Activated T-cell treated with anti-CD3 and anti-CD28 coated beads for 4 hours (primary cell): ENCODE results near the gene CBX6.
"Not testable (repeated sequence)": the region's sequence is repeated elsewhere in the genome, so short reads cannot be mapped to it uniquely, and the experiment has no call there.

Source experiments
- DNase-seq: peaks from one replicate; pipeline ENCODE4 v3.0.0-alpha.2; 2020

Gene CBX6

GRCh38 chr22:38872172-38872830, at the start of gene CBX6:
TSS of gene CBX6 (minus strand) at chr22:38872216. CDS start at chr22:38872190, 26 bp downstream.
- DNase-seq, result peak; percentile 93

- no peak for DNase-seq
These were observed 49.8 kb upstream of the CBX6 start for GRCh38 chr22:38921806-38922205.

DNA sequence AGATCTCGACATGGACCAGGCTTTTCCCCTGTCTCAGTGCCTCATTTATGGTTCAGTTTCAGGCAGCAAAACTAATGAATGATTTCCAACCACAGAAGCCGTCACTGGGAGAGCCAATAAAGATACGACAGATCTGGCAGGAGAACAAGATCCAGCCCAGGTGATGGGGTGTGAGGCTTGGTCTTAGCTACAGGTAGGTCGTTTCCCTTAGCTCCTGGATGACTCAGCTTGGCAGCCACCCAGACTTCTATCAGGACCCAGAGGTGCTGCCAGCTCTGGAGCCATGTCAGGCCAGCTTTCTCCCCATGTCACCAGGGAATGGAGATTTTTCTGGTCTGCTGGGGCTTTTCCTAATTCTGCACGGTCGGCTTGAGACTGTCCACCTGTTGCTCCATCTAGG, 49.1 kb upstream of the CBX6 start:
- no peak for DNase-seq

DNA sequence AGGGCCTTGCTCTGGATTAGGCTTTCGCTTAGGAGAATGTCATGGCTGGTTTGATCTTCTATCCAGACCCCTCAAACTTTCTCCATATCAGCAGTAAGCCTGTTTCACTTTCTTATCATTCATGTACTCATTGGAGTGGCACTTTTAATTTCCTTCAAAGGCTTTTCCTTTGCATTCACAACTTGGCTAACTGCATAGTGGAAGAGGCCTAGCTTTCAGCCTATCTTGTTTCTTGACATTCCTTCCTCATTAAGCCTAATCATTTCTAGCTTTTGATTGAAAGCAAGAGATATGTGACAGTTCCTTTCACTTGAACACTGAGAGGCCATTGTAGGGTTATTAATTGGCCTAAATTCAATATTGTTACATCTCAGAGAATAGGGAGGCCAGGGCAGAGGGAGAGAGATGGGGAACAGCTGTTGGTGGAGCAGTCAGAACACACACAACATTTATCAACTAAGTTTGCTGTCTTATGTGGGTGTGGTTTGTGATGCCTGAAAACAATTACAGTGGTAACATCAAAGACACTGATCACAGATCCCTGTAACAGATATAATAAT, 47.7 kb upstream of the CBX6 start:
- DNase-seq, result no peak

DNA sequence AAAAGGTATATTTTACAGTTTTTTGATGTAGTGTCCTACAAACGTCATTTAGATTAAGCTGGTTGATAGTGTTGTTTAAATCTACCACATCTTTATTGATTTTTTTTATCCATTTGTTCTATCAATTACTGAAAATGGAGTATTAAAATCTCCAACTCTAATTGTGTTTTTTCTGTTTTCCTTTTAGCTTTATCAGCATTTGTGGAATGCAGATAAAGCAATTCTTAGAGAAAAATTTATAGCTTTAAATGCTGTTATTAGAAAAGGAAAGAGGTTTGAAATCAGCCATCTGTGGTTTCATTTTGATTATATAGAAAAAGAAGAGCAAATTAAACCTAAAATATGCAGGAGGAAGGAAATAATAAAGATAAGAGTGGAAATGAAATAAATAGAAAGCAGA, 39.4 kb upstream of the CBX6 start:
- DNase-seq, result no peak

DNA sequence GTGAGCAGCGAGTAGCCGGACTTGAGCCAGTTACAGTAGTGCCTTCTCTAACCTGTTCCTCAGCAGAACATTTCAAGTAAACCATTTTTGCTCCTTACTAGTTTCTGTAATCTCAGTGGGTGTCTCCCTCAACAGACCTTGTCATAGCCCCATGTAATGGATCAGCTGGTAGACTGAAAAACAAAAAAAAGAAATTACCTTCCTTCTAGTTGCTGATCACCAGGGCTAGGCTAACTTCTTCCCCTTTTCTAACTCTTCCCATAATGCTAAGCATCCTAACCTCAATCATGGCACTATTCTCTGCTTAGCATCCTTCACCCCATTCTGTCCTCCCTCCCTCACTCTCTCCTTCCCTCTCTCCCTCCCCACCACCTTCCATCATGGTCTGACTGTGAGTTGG, 35.8 kb upstream of the CBX6 start:
- DNase-seq, result no peak

DNA sequence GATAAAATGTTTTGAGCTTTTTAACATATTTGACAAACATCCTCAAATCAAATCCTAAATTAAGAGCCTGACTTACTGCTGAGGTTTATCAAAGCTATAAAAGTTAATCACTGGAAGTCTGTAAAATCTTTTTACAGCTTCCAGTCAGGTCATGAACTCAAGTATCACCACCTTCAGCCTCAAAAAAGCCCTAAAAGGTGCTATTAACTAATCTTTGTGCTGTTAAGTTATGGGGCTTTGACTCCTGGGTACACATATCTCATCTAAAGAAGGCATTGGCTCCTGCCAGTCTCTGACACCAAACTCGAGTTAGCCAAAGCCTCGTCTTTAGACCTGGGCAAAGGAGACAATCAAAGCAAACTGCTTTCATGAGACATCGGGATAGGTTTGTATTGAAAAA, 34.0 kb upstream of the CBX6 start:
- no peak for DNase-seq

DNA sequence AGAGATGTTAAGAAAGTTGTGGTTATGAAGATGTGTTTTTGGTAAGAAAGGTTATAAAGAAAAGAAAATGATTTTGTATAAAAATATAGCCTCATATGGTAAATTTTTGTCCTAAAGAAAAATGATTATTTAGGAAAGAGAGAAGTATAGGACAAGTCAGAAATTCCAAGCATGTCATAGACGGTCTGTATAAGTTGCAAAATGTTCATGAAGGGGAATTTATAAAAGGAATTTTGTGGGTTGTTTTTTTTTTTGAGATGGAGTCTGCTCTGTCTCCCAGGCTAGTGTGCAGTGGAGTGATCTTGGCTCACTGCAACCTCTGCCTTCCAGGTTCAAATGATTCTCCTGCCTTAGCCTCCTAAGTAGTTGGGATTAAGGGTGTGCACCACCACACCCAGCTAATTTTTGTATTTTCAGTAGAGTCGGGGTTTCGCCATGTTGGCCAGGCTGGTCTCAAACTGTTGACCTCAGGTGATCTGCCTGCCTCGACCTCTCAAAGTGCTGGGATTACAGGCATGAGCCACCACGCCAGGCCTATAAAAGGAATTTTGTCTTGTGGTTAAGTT, 32.1 kb upstream of the CBX6 start:
- DNase-seq, result not testable (repeated sequence)

DNA sequence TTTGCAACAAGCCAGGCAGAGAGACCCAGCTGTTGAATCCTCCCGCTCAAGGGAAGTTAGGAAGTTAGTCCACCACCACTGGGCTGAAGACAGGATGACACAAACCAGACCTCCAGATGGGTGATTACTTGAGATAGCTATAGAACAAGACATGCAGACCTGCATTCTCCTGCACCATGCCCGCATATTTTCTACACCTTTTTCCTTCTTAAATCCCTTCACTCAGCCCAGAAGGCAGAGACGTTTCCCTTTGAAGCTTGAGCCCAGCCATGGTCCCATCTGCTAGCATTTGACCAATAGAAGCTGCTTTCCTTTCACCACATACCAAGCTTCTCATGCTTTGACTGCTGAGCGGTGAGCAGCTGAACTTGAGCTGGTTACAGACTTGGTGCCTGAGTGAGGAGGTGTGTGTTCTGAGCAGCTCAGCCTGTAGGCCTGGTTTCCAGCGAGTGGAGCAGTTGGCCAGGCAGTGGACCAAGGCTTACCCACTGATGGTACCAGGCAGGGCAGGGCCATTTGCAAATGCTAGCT, 29.2 kb upstream of the CBX6 start:
- no peak for DNase-seq

DNA sequence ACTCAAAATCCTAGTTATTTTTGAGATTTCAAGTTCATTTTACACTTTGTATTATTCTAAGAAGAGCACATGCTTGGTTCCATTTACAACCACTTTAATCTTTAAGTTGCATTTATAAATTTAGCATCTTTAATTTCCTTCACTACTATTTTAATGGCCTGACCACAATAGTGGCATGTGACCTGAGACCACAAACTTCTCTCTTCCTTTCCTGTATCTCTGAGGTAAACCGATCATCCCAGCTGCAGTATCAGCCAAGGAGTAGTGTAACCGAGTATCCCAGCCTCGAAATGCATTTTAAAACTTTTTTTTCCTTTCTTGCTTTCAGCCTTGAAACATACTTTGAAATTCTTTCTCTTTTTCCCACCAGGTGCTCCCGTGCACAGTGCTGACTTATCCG, 28.7 kb upstream of the CBX6 start:
- DNase-seq, result no peak

GRCh38 chr22:38891256-38891655, 19.2 kb upstream of the CBX6 start:
- DNase-seq, result no peak

DNA sequence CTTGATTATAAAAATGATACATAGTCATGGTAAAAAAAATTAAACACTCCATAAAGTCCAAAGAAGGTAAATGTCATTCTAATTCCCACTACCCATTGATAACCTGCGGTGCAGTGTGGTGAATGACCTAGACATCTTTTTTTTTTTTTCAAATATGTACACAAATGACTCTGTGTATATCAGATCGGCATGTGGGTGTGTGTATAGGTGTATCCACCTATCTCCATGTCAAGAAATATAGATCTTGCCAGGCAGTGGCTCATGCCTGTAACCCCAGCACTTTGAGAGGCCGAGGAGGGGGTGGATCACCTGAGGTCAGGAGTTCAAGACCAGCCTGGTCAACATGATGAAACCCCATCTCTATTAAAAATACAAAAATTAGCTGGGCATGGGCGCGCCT, 18.4 kb upstream of the CBX6 start:
- DNase-seq, result no peak

GRCh38 chr22:38886333-38886732, 14.3 kb upstream of the CBX6 start:
- no peak for DNase-seq

DNA sequence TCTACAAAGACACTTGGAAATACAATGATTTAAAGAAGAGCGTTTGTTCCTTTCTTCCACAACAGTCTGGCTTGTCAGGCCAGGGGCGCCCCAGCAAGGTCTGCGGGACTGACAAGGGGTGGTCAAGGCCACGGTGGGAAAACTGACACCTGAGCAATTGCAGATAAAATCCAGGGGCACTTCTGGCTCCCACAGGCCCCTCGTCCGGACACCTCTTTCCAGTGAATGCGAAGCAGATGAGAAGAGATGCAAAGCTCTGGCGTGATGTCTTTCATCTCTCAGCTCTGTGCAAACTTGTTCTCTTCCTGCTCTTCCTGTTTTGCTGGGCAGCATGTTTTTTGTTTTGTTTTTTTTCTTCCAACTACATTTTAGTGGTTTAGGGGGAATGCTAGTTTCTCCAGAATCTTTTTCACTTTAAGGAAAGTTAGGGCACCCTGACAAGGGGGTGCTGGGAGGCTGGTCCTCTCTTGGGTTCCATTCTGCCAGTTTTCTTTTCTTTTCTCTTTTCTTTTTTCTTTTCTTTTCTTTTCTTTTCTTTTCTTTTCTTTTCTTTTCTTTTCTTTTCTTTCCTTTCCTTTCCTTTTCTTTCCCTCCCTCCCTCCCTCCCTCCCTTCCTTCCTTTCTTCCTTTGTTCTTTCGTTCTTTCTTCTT, 11.1 kb upstream of the CBX6 start:
- DNase-seq, result no peak

GRCh38 chr22:38881997-38882879, 10.2 kb upstream of the CBX6 start:
- DNase-seq, result no peak

- DNase-seq, result no peak
These were observed 9.5 kb upstream of the CBX6 start for GRCh38 chr22:38881464-38881871.

DNA sequence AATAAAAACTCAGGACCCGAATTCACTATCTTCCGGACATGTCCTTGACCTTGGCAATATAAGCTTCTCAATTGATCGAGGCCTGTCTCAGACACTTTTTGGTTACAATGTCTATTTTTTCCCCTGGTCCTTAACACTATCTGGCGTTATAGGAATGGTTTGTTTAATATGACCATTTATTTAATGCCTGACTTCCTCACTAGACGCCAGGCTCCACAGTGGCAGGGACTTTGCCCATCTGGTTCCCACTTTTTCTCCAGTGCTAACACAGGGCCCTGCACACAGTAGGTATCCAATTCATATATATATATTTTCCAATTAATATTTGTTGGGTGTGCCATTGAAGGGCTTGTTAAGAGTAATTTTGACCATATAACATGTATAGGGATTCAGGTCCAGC, 7.9 kb upstream of the CBX6 start:
- DNase-seq, result no peak

GRCh38 chr22:38879108-38879729, 7.2 kb upstream of the CBX6 start:
- DNase-seq, result no peak

DNA sequence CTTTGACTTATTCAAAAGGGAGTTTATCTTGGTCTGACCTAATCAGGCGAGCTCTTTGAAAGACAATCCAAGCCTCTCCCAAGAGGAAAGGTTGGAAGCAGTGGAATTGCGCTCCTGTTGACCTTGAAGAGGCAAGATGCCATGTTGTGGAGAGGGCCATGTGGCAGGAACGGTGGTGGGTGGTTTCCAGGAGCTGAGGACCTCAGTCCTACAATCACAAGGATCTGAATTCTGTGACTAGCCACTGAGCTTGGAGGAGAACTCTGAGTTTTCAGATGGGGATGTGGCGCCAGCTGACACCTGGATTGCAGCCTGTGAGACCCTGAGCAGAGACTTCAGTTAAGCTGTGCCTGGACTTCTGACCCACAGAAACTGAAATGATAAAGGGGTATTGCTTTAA, 6.0 kb upstream of the CBX6 start:
- no peak for DNase-seq

DNA sequence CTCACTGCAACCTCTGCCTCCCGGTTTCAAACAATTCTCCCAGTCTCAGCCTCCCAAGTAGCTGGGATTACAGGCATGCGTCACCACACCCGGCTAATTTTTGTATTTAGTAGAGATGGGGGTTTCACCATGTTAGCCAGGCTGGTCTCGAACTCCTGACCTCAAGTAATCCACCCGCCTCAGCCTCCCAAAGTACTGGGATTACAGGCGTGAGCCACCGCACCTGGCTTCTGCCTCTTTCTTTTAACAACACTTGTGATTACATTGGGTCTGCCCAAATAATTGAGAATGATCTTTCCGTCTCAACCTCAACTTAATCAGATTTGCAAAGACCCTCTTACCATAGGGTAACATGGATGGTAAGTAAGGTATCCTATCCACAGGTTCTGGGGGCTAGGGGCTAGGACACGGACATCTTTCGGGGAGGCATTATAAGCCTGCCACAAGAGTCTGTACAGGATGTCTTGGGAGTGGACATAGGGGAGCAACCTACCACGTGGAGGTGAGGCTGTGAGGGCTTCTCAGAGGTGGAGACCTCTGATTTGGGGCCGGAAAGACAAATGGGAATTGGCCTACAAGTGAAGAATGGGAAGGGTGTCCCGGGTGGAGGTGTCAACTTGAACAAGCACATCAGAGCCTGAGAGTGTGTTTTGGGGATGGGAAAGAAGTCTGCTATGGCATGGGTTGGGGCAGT, 2.7 kb upstream of the CBX6 start:
- DNase-seq, result no peak

DNA sequence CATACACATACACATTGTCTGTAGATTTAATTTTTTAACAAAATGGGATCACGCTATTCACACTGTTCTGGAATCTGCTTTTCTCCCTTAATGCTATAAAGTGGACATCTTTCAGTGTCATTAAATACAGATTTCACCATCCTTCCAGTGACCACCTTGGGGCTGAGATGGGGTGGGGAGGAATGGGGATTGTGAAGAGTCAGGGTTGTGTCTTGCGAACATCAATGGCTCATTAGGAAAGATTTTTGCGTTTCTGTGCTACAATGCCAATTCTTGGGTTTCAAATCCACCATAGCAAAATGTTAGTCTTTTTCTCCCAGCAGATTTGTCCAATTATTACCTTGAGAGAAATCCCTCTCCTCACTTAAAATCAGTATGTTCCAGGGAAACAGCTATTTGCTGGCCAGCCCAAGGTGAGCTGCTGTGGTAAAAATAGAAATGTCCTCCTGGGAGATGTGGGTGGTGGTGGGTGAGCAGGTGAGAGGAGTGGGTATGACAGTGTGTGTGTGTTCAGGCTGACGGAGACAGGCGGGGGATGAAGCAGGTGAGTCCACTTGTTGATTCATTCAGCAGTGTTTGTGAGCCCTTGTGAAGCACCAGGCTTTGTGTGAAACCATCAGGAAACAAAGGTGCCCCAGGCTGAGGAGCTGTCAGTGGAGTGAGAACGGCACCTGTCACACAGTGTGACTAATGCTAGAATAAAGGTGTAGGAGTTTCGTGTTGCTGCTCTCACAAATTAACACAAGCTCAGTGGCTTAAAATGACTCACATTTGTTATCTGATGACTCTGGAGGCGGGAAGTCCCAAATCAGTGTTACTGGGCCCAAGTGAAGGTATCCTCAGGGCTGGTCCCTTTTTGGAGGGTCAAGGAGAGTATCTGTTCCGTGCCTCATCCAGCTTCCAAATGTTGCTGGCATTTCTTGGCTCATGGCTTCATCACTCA, 1.7 kb upstream of the CBX6 start:
- DNase-seq, result peak; percentile 60
